M059J (cell line): ENCODE data around the gene EIF6. TPM values are rescaled to one million over a fixed set of nuclear protein-coding genes. Genes with fewer than 3 reads are reported as not detected.

Experiments
- DNase-seq: peaks from one replicate; pipeline ENCODE4 v3.0.0-alpha.2; 2012; ENCODE audit warnings: low read depth
- total RNA-seq: library from RNA; depleted of rRNA; stranded (reverse); fragments of >200 nt; shearing (Covaris generic); gene quantifications from 2 replicates; pipeline ENCODE4 v1.2.3, GENCODE V29; 2014

Gene EIF6
- total RNA-seq, 1 experiment from 2014 or later = 303 TPM

DNA sequence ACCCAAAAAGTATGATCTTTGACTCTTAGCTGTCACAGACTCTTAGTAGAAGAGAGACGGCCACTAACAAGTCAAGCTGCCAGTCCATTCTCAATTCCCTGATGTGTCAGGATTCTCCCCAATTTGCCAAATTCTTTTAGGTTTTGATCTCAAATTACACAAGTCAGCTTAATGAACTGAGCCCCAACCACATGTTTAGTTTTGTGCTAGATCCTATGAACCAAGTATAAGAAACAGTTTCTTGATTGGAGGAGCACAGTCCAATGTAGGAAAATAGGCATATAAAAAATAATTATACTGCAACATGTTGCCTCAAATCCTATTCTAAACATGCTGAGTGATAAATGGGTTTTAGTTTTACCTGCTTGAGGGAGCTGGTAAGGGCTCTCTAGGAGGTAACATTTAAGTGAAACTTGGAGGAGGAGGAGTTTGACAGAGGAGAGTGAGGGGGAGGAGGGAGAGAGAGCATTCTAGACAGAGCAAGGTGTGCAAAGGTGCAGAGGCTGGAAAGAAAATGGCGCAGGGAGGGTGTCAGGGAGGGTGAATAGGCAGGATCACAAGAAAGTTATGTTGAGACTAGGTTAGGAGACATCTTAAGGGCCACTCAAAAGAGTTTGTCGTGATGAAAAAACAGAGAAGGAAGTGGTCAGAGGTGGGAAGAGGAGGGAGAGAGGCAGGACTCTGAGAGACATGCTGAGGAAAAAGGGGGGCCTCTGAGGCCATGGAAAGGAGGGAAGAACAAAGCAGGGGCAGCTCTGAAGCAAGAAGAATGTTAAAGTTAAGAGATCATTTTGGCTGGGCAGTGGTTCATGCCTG is 30.5 kb upstream of the EIF6 start:
- DNase-seq = peak; percentile 86

GRCh38 chr20:35312318-35312717 is 27.7 kb upstream of the EIF6 start:
- DNase-seq = peak; percentile 99

GRCh38 chr20:35311822-35312221 is 27.2 kb upstream of the EIF6 start:
- peak; percentile 50 for DNase-seq

GRCh38 chr20:35311409-35311808 is 26.8 kb upstream of the EIF6 start:
- peak; percentile 94 for DNase-seq

GRCh38 chr20:35307666-35308653 is 23.4 kb upstream of the EIF6 start:
- DNase-seq = peak; percentile 99

DNA sequence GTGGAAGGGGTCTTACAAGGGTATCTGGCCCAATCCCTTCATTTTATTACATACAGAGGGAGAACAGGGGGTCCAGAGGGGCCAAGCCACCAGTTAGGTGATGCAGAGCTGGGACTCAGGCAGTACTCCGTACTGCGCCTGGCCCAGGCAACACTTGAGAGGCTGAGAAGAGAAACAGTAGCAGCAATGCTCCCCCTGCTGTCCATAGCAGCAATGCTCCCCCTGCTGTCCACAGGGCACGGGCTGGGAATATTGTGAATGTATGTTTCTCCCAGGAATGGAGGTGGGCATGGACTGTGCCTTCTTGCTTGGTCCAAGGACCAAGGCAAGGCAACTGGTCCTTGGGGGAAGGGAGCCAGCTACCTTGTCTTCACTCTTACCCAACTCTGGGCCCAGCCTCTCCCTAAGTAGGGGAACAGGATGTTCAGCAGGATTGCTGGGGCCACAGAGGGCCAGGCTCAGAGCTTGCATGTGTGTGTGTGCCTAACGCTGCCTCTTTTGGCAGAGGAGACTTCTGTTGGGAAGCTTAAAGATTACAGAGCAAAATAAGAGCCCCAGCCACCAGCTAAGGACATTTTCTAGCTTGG is 22.5 kb upstream of the EIF6 start:
- peak; percentile 90 for DNase-seq

DNA sequence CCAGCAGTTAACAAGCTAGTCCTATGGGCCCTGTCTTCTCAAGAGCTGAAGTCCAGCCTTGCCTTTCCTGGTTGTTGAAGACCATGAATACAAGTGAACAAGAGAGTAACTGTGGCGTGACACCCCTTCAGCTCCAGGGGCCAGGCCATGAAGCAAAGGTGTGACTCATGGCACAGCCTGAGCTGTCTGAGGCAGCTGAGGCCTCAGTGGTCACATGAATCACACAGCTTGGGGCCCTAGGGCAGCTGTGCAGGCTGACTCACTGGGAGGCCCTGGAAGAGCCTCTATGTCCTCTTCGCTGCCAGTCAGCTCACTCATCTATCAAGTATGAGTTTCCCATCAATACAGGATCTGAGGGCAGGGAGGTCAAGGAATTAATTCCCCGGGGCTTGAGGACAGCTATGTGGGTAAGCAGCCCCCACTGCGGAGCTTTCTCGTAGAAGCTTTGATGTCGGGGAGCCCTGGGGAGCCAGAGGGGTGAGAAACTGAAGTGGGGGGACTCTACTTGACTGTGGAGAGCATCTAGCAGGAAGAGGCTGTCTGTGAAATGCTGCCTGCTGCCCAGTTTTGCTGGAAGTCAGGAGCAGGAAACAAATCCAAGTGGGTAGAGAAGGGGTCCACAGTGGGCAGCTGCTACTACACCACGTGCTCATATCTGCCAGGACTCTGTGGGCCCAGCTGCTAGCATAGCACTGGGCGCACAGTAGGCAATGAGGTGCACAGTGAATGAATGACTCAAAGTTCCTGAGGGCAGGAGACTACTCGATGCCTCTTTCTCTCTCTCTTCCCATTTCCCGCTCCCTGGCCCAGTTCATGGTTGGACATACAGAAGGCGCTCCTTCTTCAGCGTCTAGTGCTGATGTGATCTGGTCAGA is 21.3 kb upstream of the EIF6 start:
- peak; percentile 100 for DNase-seq

GRCh38 chr20:35304956-35305355 is 20.4 kb upstream of the EIF6 start:
- DNase-seq = peak; percentile 66

- DNase-seq = peak; percentile 96
Observed at GRCh38 chr20:35303735-35304491, 19.3 kb upstream of the EIF6 start.

- peak; percentile 30 for DNase-seq
Observed at GRCh38 chr20:35303382-35303734, 18.8 kb upstream of the EIF6 start.

GRCh38 chr20:35302421-35303335 is 18.1 kb upstream of the EIF6 start:
- peak; percentile 73 for DNase-seq

DNA sequence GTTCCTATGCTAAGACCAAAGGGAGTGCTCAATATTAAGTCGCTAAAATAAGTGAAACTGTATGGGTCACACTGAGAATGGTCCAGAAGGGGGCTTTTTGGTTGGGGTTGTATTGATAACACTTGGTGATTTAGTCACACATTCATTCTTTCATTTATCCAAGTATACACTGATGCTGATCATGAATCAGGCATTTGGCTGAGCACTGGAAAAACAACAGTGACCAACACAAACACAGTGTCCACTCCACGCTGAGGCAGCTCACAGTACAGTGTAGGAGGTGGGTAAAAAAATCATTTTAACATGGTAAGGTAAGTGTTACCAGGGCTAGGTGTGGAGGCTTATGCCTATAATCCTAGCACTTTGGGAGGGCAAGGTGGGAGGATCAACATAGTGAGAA is 16.9 kb upstream of the EIF6 start:
- DNase-seq = no peak

DNA sequence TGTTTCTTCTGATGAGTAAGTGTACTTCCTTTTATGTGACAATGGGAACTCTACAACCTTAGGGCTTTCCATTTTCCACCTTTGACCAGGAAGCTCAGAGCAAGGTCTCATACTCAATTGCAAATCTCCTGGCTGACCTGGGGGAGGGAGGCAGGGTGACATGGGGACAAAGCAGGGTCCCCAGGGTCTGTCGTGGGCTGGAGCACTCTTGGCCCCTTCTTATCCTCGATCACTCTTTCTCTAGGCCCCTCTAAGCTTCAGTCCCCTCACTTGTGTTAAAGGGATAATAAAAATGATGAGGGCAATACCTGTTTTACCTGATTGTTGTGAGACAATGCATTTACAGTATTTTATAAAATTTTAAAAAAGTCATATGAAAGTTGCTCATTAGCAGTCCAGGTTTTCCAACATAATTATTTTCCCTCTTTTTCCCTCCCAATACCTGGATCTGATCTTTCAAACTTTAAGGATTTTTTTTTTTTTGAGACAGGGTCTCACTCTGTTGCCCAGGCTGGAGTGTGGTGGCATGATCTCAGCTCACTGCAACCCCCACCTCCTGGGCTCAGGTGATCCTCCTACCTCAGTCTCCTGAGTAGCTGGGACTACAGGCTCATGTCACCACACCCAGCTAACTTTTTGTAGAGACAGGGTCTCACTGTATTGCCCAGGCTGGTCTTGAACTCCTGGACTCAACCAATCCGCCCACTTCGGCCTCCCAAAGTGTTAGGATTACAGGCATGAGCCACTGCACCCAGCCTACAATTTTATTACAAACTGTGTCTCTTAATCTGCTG is 16.1 kb upstream of the EIF6 start:
- DNase-seq = no peak

- no peak for DNase-seq
Observed at GRCh38 chr20:35299780-35300179, 15.2 kb upstream of the EIF6 start.

DNA sequence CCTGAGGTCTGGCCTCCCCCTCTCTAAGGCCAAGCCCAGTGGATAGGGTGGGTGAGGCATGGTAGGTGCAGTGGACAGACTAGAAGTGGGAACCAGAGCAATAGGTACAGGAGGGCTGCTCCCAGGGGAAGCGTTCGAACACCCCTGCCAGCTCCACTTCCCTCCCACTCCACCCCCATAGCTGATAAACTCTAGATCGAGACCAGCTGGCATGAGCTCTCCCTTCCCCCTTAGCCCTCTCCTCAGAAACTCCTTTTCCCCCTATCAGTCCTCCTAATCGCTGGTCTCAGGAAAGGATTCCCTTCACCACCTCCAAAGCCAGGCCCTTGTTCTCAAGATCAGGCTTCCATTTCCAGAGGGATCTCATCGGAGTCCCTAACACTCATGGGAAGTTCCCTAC is 13.7 kb upstream of the EIF6 start:
- no peak for DNase-seq

DNA sequence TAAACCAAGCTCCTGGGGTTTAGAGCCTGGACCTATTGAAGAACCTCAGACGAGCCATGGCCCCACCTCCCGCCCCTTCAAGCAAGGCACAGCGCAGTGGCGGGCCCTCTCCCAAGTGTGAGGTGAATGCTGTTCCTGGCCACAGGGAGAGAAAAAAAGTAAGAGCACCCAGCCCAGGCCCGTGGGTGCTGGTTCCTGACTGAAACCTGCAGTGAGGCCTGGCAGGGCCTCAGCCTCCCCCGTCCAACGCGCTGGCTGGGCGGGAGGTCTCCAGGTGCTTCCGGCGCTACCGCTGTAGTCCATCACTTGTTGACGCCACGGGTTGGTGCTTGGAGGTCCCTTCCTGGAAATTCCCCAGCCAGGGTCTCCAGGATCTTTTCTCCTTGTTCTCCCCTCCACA is 13.2 kb upstream of the EIF6 start:
- DNase-seq = no peak

- DNase-seq = peak; percentile 63
Observed at GRCh38 chr20:35297155-35297554, 12.6 kb upstream of the EIF6 start.

- no peak for DNase-seq
Observed at GRCh38 chr20:35296101-35296554, 11.6 kb upstream of the EIF6 start.

DNA sequence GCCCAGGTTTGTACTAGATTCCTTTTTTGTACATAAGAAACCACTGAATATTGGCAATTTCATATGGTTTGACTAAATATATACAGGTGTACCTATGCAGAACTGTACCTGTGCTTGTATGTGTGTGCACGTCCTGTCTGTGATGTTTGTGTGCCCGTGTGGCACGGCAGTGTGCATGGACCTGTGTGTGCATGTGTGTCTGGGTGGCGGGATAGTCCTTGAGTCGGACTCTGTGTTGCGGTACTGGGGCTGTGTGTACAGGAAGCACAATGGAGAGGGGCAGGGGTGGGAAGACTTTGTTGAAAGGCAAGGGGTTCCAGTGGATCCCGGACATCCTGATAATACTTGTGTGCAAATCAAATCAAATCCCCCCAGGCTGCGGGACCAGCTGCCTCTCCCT is 11.1 kb upstream of the EIF6 start:
- no peak for DNase-seq
